NCI-H510A treated with DMSO at 0.1 percent for 48 hours (cell line): ENCODE results near the gene ZNF169.
"Not testable (repeated sequence)": the region's sequence is repeated elsewhere in the genome, so short reads cannot be mapped to it uniquely, and the experiment has no call there.

Experiments used
- DNase-seq: peaks from one replicate; lab custom pipeline; 2025; lab: John Stamatoyannopoulos, UW

The ZNF169 gene

GRCh38 chr9:94348754-94349153 lies 89.7 kb downstream of the ZNF169 start:
- not testable (repeated sequence) for DNase-seq
